Renal pelvis (tissue), 12 donors: Measurements from ENCODE around the gene AADAC. TPM values are rescaled to one million over a fixed set of nuclear protein-coding genes. Genes with fewer than 3 reads are reported as not detected.
"Not testable (repeated sequence)": the region's sequence is repeated elsewhere in the genome, so short reads cannot be mapped to it uniquely, and the experiment has no call there.

Source experiments
- DNase-seq: peaks from one replicate; pipeline ENCODE4 v3.0.0-alpha.2; 2013
- long read RNA-seq, 16 experiments: transcript quantifications; one replicate each; lab custom pipeline, GENCODE V29; 2026
- polyA plus RNA-seq, 3 donors: library from polyadenylated mRNA; unstranded; fragments of 120-200 nt; gene quantifications; one replicate each; pipeline ENCODE4 v1.2.1, GENCODE V29; 2013; ENCODE audit not compliant: insufficient read length in 3 of 3

AADAC gene
- polyA plus RNA-seq, result under 1 TPM; 0.19 to 0.32 (median 0.19) TPM
- long read RNA-seq, donor 1, result 0 reads
- long read RNA-seq, donor 2, result 0 reads
- long read RNA-seq, donor 3, result 0 reads
- long read RNA-seq, donor 4, result 0 reads
- long read RNA-seq, donor 5, result 0 reads
- long read RNA-seq, donor 6, result 0 reads
- long read RNA-seq, donor 7, partial matches to known transcripts, result 0 of 1 reads
- long read RNA-seq, donor 7, other reads (novel, unspliced or antisense), result 0 of 1 reads
- long read RNA-seq, donor 8, partial matches to known transcripts, result 0 of 1 reads
- long read RNA-seq, donor 8, other reads (novel, unspliced or antisense), result 0 of 1 reads
- long read RNA-seq, donor 9, result 0 reads
- long read RNA-seq, donor 10, result 0 reads
- long read RNA-seq, donor 11, result 0 reads
- long read RNA-seq, donor 12, result 0 reads
- long read RNA-seq, donor 13, result 0 reads
- long read RNA-seq, donor 14, result 0 reads
- long read RNA-seq, donor 15, partial matches to known transcripts, result 0 of 3 reads
- long read RNA-seq, donor 15, other reads (novel, unspliced or antisense), result 0 of 3 reads
- long read RNA-seq, donor 16, result 0 reads

- DNase-seq, result no peak
These were observed at the start of gene AADAC for GRCh38 chr3:151813799-151814198. AADAC (plus strand) TSS chr3:151814116; CDS start chr3:151814163, 47 bp downstream.

- not testable (repeated sequence) for DNase-seq
These were observed 49.2 kb upstream of the AADAC start for GRCh38 chr3:151764699-151765098.

GRCh38 chr3:151765685-151766084 is 48.2 kb upstream of the AADAC start:
- no peak for DNase-seq

GRCh38 chr3:151766454-151766853 is 47.5 kb upstream of the AADAC start:
- no peak for DNase-seq

- DNase-seq, result no peak
These were observed 45.5 kb upstream of the AADAC start for GRCh38 chr3:151768393-151768930.

- DNase-seq, result no peak
These were observed 44.7 kb upstream of the AADAC start for GRCh38 chr3:151769175-151769574.

GRCh38 chr3:151770956-151771355 is 43.0 kb upstream of the AADAC start:
- DNase-seq, result peak; percentile 9

- no peak for DNase-seq
These were observed 41.0 kb upstream of the AADAC start for GRCh38 chr3:151772825-151773480.

- DNase-seq, result no peak
These were observed 39.7 kb upstream of the AADAC start for GRCh38 chr3:151774235-151774634.

- DNase-seq, result no peak
These were observed 39.0 kb upstream of the AADAC start for GRCh38 chr3:151774910-151775309.

GRCh38 chr3:151775314-151776258 is 38.3 kb upstream of the AADAC start:
- DNase-seq, result no peak

GRCh38 chr3:151776259-151776740 is 37.6 kb upstream of the AADAC start:
- no peak for DNase-seq

- no peak for DNase-seq
These were observed 36.0 kb upstream of the AADAC start for GRCh38 chr3:151777880-151778279.

- DNase-seq, result no peak
These were observed 26.3 kb upstream of the AADAC start for GRCh38 chr3:151787626-151788025.

GRCh38 chr3:151788401-151788800 is 25.5 kb upstream of the AADAC start:
- no peak for DNase-seq

- DNase-seq, result no peak
These were observed 24.0 kb upstream of the AADAC start for GRCh38 chr3:151789853-151790463.

- not testable (repeated sequence) for DNase-seq
These were observed 23.2 kb upstream of the AADAC start for GRCh38 chr3:151790763-151791162.

- no peak for DNase-seq
These were observed 21.5 kb upstream of the AADAC start for GRCh38 chr3:151792411-151792810.

GRCh38 chr3:151793636-151794035 is 20.3 kb upstream of the AADAC start:
- DNase-seq, result no peak

- no peak for DNase-seq
These were observed 19.8 kb upstream of the AADAC start for GRCh38 chr3:151794080-151794479.

- DNase-seq, result no peak
These were observed 18.6 kb upstream of the AADAC start for GRCh38 chr3:151795276-151795675.
